NOMO-1 treated with dmso at 0.1 percent for 144 hours (cell line): ENCODE results near the gene NCOA5.

ENCODE experiments used
- DNase-seq: peaks from one replicate; lab custom pipeline; 2025; ENCODE audit not compliant: unreplicated experiment; lab: John Stamatoyannopoulos, UW

The NCOA5 gene

GRCh38 chr20:46063151-46063550 lies 26.6 kb downstream of the NCOA5 start:
- DNase-seq: no peak

DNA sequence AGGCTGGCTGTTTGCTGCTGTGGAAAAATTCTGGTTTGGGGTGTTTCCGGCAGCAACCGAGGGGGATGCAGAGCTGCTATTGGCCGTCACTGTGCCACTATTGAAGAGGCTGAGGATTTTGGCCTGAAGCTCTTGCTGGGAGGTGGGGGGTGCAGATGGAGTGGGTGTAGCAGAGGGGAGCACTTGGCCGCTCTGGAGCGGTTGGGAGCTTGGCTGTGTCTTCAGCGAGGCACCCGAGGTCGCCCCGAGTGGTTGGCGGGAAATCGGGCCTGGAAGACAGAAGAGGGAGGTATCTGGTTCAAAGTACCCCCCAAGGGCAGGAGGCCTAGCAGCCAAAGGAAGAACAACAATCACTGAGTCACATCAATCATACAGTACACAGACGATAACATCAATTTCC lies 27.1 kb downstream of the NCOA5 start:
- DNase-seq: no peak

GRCh38 chr20:46062151-46062550 lies 27.6 kb downstream of the NCOA5 start:
- no peak for DNase-seq

- DNase-seq: no peak
Measured at GRCh38 chr20:46060975-46061374, 28.8 kb downstream of the NCOA5 start.

DNA sequence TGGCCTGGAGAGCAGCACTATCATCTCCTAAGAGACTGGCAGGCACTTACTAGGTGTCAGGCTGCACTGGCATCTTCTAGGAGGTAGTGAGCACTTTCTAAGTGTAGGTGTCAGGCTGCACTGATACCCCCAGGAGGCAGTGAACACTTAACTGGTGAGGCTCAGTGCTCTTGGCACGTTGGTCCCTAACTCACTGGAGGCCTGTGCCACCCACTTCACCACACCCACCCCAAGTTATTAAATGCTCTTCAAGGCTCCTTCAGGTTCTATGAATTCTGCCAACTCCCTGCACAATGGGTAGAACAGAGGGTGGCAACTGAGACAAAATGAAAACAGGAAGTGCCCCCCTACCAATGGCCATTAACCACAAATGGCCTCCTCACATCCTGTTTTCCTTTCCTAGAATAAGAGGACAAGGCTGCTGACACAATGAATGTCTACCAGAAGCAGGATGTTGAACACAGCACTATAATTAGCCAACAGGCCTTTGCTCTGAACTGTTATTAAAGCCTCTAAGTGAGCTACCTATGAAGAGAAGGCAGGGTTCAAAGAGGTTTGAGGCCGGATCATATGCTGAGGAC lies 29.4 kb downstream of the NCOA5 start:
- peak; percentile 47 for DNase-seq

DNA sequence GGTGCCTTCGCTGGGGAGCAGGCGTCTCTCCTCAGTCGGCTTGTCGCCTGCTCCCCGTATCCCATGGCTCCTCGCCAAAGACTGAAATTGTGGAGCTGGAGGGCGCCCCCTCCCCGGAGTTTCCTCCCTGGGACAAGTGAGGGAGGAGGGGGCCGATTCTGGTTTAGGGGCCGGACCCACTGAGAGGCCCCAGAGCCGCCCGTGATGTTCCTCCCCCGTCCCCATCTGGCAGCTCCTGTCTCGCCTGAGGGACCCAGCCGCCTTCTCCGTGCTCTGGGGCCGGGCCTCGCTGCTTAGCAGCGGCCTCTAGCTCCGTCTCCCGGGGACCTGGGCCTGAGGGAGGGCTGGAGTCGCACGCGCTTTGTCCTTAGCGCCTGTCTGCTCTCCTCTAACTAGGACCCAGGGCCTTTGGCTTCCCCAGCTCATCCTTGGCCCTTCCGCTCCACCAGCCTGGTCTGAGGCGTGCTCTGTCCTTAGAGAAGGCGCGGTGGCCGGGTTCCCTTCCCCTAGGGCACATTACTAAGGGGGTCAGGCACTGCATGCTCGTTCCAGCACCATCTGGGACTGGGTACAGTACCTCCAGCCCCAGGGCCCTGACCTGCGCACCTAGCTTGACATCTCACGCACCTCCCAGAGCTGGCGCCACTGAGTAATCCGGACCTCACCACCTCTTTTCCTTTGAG lies 31.0 kb downstream of the NCOA5 start:
- DNase-seq: no peak

DNA sequence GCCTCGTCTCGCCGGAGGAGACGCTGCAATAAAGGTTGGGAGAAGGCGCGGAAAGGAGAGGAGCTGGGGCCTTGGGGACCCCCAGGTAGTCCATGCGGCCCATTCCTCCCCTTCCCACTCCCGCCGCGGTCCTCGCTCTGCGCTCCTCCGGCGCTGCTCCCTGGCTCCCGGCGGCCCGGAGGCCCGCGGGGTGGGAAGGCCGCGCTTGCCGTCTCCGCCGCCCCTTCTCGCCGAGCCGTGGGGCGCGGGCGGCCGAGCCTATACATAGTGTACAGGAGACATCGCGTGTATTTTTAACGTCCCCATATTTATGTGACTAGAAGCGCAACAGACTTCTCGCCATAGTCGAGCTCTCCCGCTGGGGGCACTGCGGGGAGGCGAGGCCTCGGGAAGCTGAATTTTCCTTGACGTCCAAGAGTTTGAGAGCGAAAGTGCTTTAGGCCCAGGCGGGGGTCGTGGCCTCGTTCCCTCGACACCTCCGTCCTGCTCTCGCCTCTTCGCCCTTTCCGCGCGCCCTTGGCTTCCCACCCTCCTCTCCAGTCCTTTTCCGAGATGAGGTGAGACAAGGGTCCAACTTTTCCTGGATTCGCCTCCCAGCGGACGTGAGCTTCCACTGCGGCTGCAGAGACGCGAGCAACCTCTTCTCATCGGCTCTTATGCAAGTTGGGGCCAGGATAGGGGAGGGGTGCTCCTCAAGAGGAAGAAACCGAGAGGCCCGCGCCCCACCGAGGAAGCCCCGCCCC lies 31.7 kb downstream of the NCOA5 start:
- DNase-seq: peak; percentile 50

DNA sequence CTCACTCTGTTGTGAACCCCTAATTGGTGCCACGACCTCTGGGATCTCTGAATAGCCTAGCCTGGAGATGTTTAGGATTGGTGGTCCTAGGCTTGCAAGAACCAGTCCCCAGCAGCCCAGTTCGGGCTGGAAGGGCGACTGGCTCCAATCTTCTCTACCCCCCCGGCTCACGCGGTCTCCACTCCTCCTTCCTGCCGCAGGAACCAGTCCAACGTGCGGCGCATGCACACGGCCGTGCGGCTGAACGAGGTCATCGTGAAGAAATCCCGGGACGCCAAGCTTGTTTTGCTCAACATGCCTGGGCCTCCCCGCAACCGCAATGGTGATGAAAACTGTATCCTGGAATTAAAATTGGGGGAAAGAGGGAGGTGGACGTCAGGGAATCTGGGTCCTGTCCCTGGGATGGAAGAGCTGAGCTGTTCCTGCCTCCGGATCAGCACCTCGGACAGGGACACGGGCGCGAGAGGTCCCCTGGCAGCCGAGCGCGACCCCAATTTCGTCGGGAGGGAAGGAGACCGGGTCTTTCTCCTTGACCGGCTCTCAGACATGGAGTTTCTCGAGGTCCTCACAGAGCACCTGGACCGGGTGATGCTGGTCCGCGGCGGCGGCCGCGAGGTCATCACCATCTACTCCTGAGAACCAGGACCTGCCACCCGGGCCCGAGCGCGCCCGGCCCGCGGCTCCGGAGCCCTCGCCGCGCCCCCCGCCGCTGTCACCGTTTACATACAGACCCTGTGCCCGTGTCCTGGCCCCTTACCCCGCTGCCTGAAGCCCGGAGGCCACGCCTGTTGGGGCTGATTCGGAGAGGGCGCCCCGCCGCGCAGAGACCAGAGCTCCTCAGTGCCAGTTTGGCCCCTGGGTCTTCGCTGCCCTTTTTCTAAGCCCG lies 32.5 kb downstream of the NCOA5 start:
- no peak for DNase-seq

DNA sequence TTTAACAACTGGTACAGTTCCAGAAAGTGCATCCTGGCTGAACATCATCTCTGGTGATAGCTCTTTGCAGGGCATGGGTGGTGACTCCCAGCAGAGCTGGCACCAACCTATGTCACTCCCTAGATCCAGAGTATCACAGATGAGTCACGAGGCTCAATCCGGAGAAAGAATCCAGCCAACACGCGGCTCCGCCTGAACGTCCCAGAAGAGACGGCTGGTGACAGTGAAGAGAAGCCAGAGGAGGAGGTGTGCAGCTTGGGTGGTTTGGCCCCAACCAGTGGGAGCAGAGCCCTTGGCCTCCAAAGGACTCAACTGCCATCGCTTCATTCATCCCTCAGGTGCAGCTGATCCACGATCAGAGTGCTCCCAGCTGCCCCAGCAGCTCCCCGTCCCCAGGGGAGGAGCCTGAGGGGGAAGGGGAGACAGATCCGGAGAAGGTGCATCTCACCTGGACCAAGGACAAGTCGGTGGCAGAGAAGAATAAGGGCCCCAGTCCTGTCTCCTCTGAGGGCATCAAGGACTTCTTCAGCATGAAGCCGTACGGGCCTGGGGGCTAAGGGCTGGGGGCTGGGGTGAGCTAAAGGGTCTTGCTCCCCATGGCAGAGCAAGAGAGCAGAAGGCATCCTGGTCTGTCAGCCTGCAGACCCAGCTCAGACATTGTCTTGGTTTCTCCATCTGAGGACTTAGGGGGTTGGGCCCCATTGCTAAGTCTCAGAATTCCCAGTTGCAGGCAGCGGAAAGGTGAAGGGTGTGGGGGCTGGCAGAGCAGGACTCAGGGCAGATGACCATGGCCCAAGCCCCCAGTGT lies 33.5 kb downstream of the NCOA5 start:
- no peak for DNase-seq

GRCh38 chr20:46055269-46055668 lies 34.5 kb downstream of the NCOA5 start:
- DNase-seq: no peak

DNA sequence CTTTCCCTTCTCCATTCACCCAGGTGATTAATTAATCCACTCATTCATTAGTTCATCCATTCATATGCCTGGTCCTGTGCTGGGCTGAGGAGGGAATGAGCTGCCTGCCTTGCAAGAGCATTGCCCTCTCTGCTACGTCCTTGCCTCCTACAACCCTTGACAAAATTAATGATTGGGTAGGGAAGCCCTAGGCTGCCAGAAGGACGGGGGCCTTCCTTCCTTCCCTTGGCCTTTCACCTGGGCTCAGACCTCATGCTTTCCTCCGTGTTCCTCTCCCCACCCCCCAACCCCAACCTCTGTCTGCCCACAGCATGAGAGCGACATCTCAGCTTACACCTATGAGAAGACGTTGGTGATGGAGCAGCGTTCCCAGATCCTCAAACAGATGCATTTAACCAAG lies 35.2 kb downstream of the NCOA5 start:
- DNase-seq: no peak

GRCh38 chr20:46053416-46053815 lies 36.3 kb downstream of the NCOA5 start:
- DNase-seq: no peak

DNA sequence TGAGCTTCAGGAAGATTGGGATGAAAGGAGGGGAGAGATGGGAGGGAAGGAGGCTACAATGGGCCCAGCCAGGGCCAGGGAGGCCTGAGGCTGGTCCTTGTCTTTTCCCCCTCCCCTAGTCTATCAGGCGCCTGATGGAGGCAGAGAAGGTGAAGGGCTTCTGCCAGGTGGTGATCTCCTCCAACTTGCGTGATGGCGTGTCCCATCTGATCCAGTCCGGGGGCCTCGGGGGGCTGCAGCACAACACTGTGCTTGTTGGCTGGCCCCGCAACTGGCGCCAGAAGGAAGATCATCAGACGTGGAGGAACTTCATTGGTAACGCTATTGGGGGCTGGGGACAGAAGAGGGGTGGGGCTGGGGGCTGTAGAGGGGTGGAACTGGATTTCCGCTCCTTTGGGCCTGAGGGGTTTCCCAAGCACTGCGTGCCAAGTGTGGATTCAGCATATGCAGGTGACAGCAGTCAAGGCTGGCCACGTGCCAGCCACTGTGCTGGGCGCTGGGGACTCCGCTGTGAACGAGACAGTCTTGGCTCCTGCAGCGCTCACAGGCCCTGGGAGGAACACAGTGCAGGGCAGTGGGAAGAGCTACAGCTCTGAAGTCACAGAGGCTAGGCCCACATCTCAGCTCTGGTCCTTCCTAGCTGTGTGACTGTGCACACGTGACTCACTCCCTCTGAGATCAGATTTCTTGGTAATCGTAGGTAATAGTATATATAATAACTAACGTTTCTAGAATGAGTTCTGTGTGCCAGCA lies 38.0 kb downstream of the NCOA5 start:
- no peak for DNase-seq

DNA sequence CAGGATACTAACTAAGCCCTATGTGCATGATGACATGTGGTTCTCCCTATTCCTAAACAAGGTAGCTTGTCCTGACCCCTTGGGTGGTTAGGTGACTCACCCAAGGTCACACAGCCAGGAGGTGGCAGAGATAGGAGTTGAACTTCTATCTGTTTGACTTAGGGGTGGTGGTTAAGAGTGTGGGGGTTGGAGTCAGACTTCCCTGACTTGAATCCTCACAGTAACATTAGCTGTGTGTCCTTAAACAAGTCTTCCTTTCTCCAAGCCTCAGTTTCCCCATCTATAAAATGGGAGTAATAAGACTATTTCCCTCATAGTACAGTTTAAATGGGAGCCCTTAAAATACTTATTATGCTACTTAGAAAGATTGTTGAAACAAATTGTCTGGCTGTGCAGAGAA lies 38.9 kb downstream of the NCOA5 start:
- DNase-seq: no peak

GRCh38 chr20:46050444-46050843 lies 39.3 kb downstream of the NCOA5 start:
- DNase-seq: no peak

DNA sequence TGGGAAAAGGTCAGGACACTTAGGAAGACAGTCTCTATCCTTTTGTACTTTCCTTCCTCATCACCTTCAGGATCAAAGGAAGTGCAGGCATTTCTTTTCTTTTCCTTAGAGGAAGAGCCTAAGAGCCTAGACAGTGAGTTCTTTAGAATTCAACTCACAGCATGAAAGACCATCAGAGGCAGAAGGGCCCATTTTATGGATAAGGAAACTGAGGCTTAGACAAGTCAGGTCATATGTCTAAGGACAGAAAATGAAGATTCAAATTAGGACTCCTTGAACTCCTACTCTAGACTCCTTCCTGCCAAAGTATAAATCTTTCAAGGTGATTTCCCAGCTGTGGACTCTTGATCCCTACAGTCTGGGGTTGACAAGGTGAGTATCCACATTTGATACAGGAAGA lies 39.9 kb downstream of the NCOA5 start:
- DNase-seq: no peak

DNA sequence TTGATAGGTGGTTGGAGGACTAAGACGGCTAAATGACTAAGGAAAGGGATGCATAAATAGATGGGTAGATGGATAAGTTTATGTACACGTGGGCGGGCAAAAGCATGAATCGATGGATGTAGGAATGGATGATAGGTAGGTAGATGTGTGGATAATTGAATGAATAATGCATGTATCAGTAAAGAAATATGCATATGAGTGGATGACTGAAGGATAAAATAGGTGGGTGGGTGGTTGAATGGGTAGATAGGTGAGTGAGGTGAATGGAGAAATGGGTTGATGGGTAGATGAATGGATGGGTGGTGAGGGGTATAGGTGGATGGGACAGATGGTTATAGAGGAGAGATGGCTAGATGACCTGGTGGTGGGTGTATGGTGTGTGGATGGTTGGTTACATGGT lies 40.6 kb downstream of the NCOA5 start:
- no peak for DNase-seq

- DNase-seq: no peak
Measured at GRCh38 chr20:46047821-46048220, 41.9 kb downstream of the NCOA5 start.

DNA sequence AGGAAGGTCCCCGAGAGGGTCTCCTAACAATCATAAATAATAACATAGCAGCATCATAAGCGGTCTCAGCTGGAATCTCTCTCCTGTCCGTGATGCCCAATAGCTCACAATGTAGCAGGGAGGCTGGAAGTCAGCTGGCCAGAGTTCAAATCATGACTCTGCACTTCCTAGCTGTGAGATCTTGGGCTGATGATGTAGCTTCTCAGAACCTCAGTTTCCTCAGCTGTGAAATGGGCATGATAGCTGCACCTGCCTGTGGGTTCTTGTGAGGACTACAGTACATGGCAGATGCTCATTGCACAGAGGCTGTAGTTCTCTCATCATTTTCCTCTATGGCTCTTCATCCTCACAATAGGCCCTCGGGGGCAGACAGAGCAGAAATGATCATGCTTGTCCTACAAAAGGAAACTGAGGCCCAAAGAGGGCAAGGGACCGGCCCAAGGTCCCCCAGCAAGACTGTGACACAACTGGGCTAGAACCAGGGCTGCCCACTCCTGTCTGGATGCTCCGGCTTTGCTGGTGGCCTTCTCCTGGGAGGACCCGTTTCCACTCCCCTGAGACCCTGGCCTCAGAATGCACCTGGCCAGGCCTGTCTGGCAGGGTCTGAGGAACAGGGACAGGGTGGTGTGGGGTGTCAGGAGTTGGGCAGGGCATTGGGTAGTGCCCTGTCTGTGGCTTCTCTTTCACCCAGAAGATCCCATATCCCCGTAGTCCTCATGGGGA lies 43.0 kb downstream of the NCOA5 start:
- no peak for DNase-seq
